ENCODE results near the gene SCAND1.

The SCAND1 gene

GRCh38 chr20:35981969-35982368 lies 27.7 kb upstream of the SCAND1 start:
- Histone ChIP-seq H3K79me2 (ENCODE audit: insufficient read depth, low read length) (no peaks in the 10 kb centered on the region), H3K9ac (ENCODE audit: low read length) (no peak overlapping the region), H3K27me3 (ENCODE audit: low read length) (no peaks in the 10 kb centered on the region), H3K9me2 (replicated peaks; ENCODE audit: insufficient read depth, low read length) (no peaks in the 10 kb centered on the region), H3K9me3 (ENCODE audit: insufficient read depth, low read length) (no peaks in the 10 kb centered on the region), H3K27ac (ENCODE audit: low read depth, low read length) (no peak overlapping the region), H2AFZ (ENCODE audit: low read depth, low read length, severe bottlenecking) (no peak overlapping the region), H3K4me3 (ENCODE audit: insufficient read depth, low read length, poor library complexity, severe bottlenecking) (no peak overlapping the region), H3F3A (ENCODE audit: insufficient read depth) (no peaks in the 10 kb centered on the region), H3K36me3 (ENCODE audit: low read length) (no peaks in the 10 kb centered on the region), H4K20me1 (ENCODE audit: low read depth, low read length) (no peaks in the 10 kb centered on the region), H3K4me2 (ENCODE audit: low read depth, low read length, poor library complexity, severe bottlenecking) (no peak overlapping the region)
- TF ChIP-seq EZH2phosphoT487 (conservative IDR thresholded peaks at IDR 0.05; ENCODE audit: low read length): no peak

DNA sequence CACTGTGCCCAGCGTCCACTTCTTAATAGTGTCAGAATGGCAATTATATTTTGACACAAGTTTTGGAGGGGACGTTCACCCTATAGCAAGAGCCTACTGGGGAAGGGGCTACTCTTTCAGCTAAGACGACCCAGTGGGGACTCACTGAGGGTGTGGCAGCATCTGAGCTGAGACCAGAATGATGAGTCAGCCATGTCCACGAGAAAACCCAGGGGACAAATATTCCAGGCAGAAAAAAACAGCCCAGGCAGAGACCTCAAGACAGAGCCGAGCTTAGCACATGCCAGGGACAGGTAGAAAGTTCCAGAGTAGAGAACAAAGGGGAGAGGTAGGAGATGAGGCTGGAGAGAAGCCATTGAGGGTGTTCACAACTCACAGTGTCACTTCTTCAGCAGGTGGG lies 25.2 kb upstream of the SCAND1 start:
- Histone ChIP-seq H3K4me2 (ENCODE audit: low read depth, low read length, poor library complexity, severe bottlenecking) (no peak overlapping the region), H3K9me3 (ENCODE audit: insufficient read depth, low read length) (no peaks in the 10 kb centered on the region), H3K36me3 (ENCODE audit: low read length) (no peaks in the 10 kb centered on the region), H3K79me2 (ENCODE audit: insufficient read depth, low read length) (no peaks in the 10 kb centered on the region), H3K27ac (ENCODE audit: low read depth, low read length) (no peak overlapping the region), H4K20me1 (ENCODE audit: low read depth, low read length) (no peaks in the 10 kb centered on the region), H3K27me3 (ENCODE audit: low read length) (no peaks in the 10 kb centered on the region), H3K9me2 (replicated peaks; ENCODE audit: insufficient read depth, low read length) (no peaks in the 10 kb centered on the region), H3F3A (ENCODE audit: insufficient read depth) (no peaks in the 10 kb centered on the region), H3K4me3 (ENCODE audit: insufficient read depth, low read length, poor library complexity, severe bottlenecking) (no peak overlapping the region), H2AFZ (ENCODE audit: low read depth, low read length, severe bottlenecking) (no peak overlapping the region), H3K9ac (ENCODE audit: low read length) (no peak overlapping the region)
- TF ChIP-seq, protein P1, sequence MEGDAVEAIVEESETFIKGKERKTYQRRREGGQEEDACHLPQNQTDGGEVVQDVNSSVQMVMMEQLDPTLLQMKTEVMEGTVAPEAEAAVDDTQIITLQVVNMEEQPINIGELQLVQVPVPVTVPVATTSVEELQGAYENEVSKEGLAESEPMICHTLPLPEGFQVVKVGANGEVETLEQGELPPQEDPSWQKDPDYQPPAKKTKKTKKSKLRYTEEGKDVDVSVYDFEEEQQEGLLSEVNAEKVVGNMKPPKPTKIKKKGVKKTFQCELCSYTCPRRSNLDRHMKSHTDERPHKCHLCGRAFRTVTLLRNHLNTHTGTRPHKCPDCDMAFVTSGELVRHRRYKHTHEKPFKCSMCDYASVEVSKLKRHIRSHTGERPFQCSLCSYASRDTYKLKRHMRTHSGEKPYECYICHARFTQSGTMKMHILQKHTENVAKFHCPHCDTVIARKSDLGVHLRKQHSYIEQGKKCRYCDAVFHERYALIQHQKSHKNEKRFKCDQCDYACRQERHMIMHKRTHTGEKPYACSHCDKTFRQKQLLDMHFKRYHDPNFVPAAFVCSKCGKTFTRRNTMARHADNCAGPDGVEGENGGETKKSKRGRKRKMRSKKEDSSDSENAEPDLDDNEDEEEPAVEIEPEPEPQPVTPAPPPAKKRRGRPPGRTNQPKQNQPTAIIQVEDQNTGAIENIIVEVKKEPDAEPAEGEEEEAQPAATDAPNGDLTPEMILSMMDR (IDR thresholded peaks at IDR 0.05; ENCODE audit: insufficient read depth, low read length, poor library complexity, severe bottlenecking): no peak
- no peak for TF ChIP-seq EZH2phosphoT487 (conservative IDR thresholded peaks at IDR 0.05; ENCODE audit: low read length)

DNA sequence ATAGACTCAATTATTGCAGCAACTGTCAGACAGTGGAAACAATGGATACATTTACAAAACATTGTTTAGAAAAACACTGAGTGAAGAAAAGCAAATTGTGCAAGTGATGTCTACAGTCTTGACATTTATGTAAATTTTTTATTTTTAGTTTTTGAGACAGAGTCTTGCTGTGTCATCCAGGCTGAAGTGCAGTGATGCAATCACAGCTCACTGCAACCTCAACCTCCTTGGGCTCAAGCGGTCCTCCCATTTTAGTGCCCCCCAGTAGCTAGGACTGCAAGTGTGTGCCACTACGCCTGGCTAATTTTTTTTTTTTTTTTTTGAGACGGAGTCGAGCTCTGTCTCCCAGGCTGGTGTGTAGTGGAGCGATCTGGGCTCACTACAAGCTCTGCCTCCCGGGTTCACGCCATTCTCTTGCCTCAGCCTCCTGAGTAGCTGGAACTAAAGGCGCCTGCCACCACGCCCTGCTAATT lies 23.8 kb upstream of the SCAND1 start:
- TF ChIP-seq EZH2phosphoT487 (conservative IDR thresholded peaks at IDR 0.05; ENCODE audit: low read length): no peak
- TF ChIP-seq, protein P1 (IDR thresholded peaks at IDR 0.05; ENCODE audit: insufficient read depth, low read length, poor library complexity, severe bottlenecking): no peak
- no peaks in the 10 kb centered on the region for H4K20me1 ChIP-seq (ENCODE audit: low read depth, low read length)
- H2AFZ ChIP-seq (ENCODE audit: low read depth, low read length, severe bottlenecking): no peak overlapping the region
- no peaks in the 10 kb centered on the region for H3F3A ChIP-seq (ENCODE audit: insufficient read depth)
- no peaks in the 10 kb centered on the region for H3K36me3 ChIP-seq (ENCODE audit: low read length)
- no peaks in the 10 kb centered on the region for H3K27me3 ChIP-seq (ENCODE audit: low read length)
- no peak overlapping the region for H3K4me3 ChIP-seq (ENCODE audit: insufficient read depth, low read length, poor library complexity, severe bottlenecking)
- H3K79me2 ChIP-seq (ENCODE audit: insufficient read depth, low read length): no peaks in the 10 kb centered on the region
- no peaks in the 10 kb centered on the region for H3K9me2 ChIP-seq (replicated peaks; ENCODE audit: insufficient read depth, low read length)
- no peaks in the 10 kb centered on the region for H3K9me3 ChIP-seq (ENCODE audit: insufficient read depth, low read length)
- H3K27ac ChIP-seq (ENCODE audit: low read depth, low read length): no peak overlapping the region
- H3K9ac ChIP-seq (ENCODE audit: low read length): no peak overlapping the region
- H3K4me2 ChIP-seq (ENCODE audit: low read depth, low read length, poor library complexity, severe bottlenecking): no peak overlapping the region

GRCh38 chr20:35975576-35976373 lies 21.5 kb upstream of the SCAND1 start:
- TF ChIP-seq, protein P1 (IDR thresholded peaks at IDR 0.05; ENCODE audit: insufficient read depth, low read length, poor library complexity, severe bottlenecking): no peak
- TF ChIP-seq EZH2phosphoT487 (conservative IDR thresholded peaks at IDR 0.05; ENCODE audit: low read length): no peak
- Histone ChIP-seq H3K27ac (ENCODE audit: low read depth, low read length) (no peak overlapping the region), H3K36me3 (ENCODE audit: low read length) (no peaks in the 10 kb centered on the region), H3K9me3 (ENCODE audit: insufficient read depth, low read length) (no peaks in the 10 kb centered on the region), H3K79me2 (ENCODE audit: insufficient read depth, low read length) (no peaks in the 10 kb centered on the region), H3K9me2 (replicated peaks; ENCODE audit: insufficient read depth, low read length) (no peaks in the 10 kb centered on the region), H3K27me3 (ENCODE audit: low read length) (no peaks in the 10 kb centered on the region), H2AFZ (ENCODE audit: low read depth, low read length, severe bottlenecking) (no peak overlapping the region), H3K9ac (ENCODE audit: low read length) (no peak overlapping the region), H3K4me2 (ENCODE audit: low read depth, low read length, poor library complexity, severe bottlenecking) (no peak overlapping the region), H4K20me1 (ENCODE audit: low read depth, low read length) (no peaks in the 10 kb centered on the region), H3K4me3 (ENCODE audit: insufficient read depth, low read length, poor library complexity, severe bottlenecking) (no peak overlapping the region), H3F3A (ENCODE audit: insufficient read depth) (no peaks in the 10 kb centered on the region)
